ENCODE measurements around the gene CEACAM4.
A peak's percentile ranks its signal among the peaks of the same experiment; 100 is the strongest.
"Not testable (repeated sequence)": the region's sequence is repeated elsewhere in the genome, so short reads cannot be mapped to it uniquely, and the experiment has no call there.

The CEACAM4 gene

DNA sequence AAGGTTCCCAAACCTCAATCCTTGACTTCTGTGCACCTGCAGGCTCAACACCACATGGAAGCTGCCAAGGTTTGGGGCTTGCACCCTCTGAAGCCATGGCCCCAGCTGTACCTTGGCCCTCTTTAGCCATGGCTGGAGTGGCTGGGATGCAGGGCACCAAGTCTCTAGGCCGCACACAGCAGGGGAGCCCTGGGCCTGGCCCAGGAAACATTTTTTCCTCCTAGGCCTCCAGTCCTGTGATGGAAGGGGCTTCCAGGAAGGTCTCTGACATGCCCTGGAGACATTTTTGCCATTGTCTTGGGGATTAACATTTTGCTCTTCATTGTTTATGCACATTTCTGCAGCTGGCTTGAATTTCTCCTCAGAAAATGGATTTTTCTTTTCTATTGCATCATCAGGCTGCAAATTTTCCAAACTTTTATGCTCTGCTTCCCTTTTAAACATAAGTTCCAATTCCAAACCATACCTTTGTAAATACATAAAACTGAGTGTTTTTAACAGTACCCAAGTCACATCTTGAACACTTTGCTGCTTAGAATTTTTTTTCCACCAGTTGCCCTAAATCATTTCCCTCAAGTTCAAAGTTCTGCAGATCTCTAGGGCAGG lies 44.2 kb downstream of the CEACAM4 start:
- not testable (repeated sequence) for DNase-seq

DNA sequence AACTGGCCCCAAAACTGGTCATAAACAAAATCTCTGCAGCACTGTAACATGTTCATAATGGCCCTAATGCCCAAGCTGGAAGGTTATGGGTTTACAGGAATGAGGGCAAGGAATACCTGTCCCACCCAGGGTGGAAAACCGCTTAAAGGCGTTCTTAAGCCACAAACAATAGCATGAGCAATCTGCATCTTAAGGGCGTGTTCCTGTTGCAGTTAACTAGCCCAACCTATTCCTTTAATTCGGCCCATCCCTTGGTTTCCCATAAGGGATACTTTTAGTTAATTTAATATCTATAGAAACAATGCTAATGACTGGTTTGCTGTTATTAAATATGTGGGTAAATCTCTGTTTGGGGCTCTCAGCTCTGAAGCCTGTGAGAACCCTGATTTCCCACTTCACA lies 45.8 kb downstream of the CEACAM4 start:
- not testable (repeated sequence) for DNase-seq

DNA sequence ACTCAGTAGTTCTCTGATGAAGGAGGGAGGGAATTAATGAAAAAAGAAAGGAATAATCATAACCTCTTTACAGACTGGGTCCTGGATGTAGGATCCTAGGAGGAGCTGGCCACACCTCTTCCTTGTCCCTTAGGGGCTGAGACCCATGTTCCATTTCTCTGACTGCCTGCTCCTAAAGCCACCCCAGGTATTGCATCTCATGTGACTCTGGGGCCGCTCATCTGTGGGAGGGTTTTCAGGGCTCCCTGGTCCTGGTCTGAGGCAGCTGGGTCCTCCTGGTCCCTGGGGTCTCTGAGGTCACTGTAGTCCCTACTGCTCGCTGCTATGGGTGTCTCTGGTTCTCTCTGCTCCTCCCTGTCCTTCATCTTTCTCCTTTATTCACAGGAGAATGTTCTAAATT lies 48.0 kb downstream of the CEACAM4 start:
- DNase-seq: no peak

DNA sequence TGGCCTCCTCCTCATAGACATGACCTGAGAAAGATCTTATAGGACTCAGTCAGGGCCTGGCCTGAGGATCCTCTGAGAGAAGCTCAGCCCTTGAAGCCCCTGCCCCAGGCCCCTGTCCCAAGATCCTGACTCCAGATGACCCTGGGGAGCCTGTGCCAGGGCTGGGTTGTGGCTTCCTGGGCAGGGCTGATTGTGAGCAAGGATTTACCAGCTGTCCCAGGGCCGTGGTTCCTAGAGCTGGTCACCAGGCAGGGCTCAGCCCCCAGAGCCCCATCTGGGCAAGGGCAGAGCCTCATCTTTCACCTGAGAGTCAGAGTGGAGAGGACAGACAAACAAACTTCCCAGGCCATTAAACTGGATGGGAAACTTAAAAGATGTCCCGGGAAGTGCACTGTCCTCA lies 49.0 kb downstream of the CEACAM4 start:
- DNase-seq: no peak

DNA sequence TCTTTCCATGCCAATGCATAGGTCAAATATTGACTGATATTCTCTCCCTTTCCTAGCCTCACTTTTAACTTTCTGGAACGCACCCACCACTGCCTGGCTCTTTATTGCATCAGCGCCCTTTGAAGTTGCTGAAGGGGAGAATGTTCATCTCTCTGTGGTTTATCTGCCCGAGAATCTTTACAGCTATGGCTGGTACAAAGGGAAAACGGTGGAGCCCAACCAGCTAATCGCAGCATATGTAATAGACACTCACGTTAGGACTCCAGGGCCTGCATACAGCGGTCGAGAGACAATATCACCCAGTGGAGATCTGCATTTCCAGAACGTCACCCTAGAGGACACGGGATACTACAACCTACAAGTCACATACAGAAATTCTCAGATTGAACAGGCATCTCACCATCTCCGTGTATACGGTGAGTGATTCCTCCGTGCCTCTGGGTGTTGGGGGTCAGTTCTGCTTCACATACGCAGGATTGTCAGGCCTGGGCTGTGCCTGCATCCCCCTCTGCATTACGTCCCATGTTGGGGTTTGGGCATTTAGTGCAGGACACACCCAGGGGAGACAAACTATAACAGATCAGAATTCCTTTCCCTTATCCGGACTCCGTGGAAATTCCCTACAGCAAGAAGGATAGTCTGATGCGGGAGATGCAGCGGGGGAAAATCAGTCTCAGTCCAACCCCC lies 49.6 kb downstream of the CEACAM4 start:
- DNase-seq: no peak

DNA sequence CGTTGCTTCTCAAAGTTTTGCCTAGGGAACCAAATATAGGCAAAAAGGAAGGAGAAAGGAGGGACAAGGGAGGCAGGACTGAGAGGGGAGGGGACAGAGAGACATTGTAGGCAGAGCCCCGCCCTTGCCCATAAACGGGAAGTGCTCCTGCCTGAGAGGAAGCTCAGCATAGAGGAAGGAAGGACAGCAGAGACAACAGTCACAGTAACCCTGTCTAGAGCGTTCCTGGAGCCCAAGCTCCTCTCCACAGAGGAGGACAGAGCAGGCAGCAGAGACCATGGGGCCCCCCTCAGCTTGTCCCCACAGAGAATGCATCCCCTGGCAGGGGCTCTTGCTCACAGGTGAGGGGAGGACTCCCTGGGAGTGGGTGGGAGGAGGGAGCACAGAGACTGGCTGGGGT lies 50.9 kb downstream of the CEACAM4 start, which contains the start of gene CEACAM21:
Gene CEACAM21, plus strand, starts transcription at position 169 of the 400 bp plus-strand sequence. Its CDS starts 109 bp downstream, at position 278.
- DNase-seq: peak; percentile 61 to 62

DNA sequence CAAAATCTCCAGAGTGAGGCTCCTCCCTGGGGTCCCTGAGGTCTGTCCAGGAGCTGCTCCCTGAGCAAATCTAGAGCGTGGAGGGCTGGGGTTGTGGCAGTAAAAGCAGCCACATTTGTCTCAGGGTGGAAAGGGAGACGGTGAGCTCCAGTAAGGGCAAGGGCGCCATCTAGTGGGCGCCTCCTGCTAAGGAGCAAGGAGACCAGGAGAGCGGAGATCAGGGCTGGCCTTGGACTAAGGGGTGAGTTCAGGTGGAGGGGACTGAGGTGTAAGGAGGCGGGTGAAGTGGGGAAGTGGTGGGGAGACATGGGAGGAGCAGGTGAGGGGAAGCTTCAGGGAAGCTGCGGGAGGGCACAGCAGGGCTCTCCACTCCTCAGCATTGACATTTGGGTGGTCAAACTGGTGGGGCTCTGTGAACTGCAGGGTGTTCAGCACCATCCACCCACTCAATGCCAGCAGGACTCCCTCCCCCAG lies 56.2 kb downstream of the CEACAM4 start:
- DNase-seq: peak; percentile 91

GRCh38 chr19:41570179-41570578 lies 56.7 kb downstream of the CEACAM4 start:
- DNase-seq: no peak

GRCh38 chr19:41569481-41570150 lies 57.3 kb downstream of the CEACAM4 start:
- no peak for DNase-seq

Measured in stimulated activated CD4-positive, alpha-beta T cell treated with anti-CD3 and anti-CD28 coated beads, Interleukin-2, amount 100 ng/mL, for 24 hours (primary cell).